ENCODE measurements around the gene SHKBP1.

SHKBP1 gene

GRCh38 chr19:40549007-40549708 lies 27.5 kb upstream of the SHKBP1 start:
- TF ChIP-seq, protein P1, sequence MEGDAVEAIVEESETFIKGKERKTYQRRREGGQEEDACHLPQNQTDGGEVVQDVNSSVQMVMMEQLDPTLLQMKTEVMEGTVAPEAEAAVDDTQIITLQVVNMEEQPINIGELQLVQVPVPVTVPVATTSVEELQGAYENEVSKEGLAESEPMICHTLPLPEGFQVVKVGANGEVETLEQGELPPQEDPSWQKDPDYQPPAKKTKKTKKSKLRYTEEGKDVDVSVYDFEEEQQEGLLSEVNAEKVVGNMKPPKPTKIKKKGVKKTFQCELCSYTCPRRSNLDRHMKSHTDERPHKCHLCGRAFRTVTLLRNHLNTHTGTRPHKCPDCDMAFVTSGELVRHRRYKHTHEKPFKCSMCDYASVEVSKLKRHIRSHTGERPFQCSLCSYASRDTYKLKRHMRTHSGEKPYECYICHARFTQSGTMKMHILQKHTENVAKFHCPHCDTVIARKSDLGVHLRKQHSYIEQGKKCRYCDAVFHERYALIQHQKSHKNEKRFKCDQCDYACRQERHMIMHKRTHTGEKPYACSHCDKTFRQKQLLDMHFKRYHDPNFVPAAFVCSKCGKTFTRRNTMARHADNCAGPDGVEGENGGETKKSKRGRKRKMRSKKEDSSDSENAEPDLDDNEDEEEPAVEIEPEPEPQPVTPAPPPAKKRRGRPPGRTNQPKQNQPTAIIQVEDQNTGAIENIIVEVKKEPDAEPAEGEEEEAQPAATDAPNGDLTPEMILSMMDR (conservative IDR thresholded peaks at IDR 0.05; ENCODE audit: low read depth, low read length), result peak; percentile 56
- DNase-seq (ENCODE audit: low read depth), result peak; percentile 56
- no peak overlapping the region for H3K4me3 ChIP-seq (ENCODE audit: low read depth, low read length)

DNA sequence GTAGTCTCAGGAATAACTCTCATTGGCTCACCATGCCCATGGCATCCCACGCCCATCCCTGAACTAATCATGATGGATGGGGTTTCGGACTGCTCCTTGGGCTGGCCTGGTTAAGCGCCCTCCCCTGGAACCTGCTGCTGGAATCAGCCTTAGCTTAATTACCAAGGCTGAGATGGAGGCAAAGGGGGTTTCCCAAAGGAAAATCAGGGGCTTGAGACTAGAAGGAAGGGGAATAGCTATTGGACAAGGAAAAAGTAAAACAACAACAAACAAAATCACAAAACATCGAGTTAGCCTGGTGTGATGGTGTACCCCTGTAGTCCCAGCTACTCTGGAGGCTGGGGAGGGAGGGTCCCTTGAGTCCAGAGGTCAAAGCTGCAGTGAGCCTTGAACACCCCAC lies 25.7 kb upstream of the SHKBP1 start:
- TF ChIP-seq, protein P1 (conservative IDR thresholded peaks at IDR 0.05; ENCODE audit: low read depth, low read length), result no peak
- DNase-seq (ENCODE audit: low read depth), result no peak
- no peak overlapping the region for H3K4me3 ChIP-seq (ENCODE audit: low read depth, low read length)

GRCh38 chr19:40552848-40553247 lies 23.8 kb upstream of the SHKBP1 start:
- no peak overlapping the region for H3K4me3 ChIP-seq (ENCODE audit: low read depth, low read length)
- DNase-seq (ENCODE audit: low read depth), result no peak
- TF ChIP-seq, protein P1 (conservative IDR thresholded peaks at IDR 0.05; ENCODE audit: low read depth, low read length), result no peak

- H3K4me3 ChIP-seq (ENCODE audit: low read depth, low read length), result no peak overlapping the region
- TF ChIP-seq, protein P1 (conservative IDR thresholded peaks at IDR 0.05; ENCODE audit: low read depth, low read length), result no peak
- no peak for DNase-seq (ENCODE audit: low read depth)
Measured at GRCh38 chr19:40553885-40554857, 22.5 kb upstream of the SHKBP1 start.

DNA sequence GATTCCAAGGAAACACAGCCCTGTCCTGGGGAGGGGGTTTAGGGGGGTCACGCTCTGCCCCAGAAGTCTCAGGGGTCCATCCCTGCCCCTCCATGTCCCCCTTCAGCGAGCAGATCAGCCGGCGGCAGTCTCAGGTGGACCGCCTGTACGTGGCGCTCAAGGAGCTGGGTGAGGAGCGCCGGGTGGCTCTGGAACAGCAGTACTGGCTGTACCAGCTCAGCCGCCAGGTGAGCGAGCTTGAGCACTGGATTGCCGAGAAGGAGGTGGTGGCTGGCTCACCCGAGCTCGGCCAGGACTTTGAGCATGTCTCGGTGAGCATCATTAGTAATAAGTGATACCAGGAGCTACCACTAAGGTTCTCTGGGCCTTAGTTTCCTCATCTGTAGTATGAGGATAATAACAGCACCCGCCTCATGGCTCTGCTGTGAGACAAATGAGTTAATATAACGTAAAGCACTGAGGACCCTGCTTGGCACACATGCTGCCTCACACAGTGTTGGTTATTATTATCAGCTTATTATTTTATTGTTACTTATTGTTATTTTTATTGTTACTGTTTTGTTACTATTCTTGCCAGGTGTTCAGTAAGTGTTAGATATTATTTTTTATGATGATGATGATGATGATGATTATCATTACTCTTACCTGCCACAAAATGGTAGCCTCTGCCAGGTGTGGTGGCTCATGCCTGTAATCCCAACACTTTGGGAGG lies 20.5 kb upstream of the SHKBP1 start:
- no peak overlapping the region for H3K4me3 ChIP-seq (ENCODE audit: low read depth, low read length)
- no peak for DNase-seq (ENCODE audit: low read depth)
- TF ChIP-seq, protein P1 (conservative IDR thresholded peaks at IDR 0.05; ENCODE audit: low read depth, low read length), result no peak

DNA sequence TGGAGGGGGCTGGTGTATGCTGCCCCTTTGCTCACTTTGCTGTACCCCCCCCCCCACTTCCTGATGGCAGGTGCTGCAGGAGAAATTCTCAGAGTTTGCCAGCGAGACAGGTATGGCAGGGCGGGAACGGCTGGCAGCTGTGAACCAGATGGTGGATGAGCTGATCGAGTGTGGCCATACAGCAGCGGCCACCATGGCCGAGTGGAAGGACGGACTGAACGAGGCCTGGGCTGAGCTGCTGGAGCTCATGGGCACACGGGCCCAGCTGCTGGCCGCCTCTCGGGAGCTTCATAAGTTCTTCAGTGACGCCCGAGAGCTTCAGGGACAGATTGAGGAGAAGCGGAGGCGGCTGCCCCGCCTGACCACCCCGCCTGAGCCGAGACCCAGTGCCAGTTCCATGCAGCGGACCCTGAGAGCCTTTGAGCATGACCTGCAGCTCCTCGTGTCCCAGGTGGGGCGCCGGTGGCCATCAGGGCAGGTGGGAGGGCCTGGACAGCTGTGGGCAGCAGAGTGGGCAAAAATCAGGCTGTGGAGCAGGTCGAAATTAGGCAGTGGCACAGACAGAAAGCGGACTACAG lies 19.6 kb upstream of the SHKBP1 start:
- no peak for DNase-seq (ENCODE audit: low read depth)
- H3K4me3 ChIP-seq (ENCODE audit: low read depth, low read length), result no peak overlapping the region

More for the DNA sequence above, 19.6 kb upstream of the SHKBP1 start:
- TF ChIP-seq, protein P1 (conservative IDR thresholded peaks at IDR 0.05; ENCODE audit: low read depth, low read length), result no peak
